WTC11 (cell line): Measurements from ENCODE around the gene RUFY3. TPM values are rescaled to one million over a fixed set of nuclear protein-coding genes. Genes with fewer than 3 reads are reported as not detected.

Experiments used
- ATAC-seq: fragments of 200-7000 bp; cut with Tn5 transposase; 2 replicates; pipeline ENCODE4 v1.10.0; 2021; ENCODE audit warnings: mild to moderate bottlenecking, moderate library complexity
- CTCF ChIA-PET: fragments of 300-600 bp; sonication (Branson Sonifier 250); formaldehyde crosslinking; loops from one replicate; lab custom pipeline; 2021; ENCODE audit warnings: antibody characterized with exemption; lab: Charles Lee
- POLR2A ChIA-PET: fragments of 350-600 bp; sonication (Branson Sonifier 250); formaldehyde crosslinking; loops from one replicate; lab custom pipeline; 2021; ENCODE audit warnings: antibody characterized with exemption; lab: Charles Lee
- DNase-seq: peaks from one replicate; pipeline ENCODE4 v3.0.0; 2021; ENCODE audit warnings: low spot score
- H3K27ac Mint-ChIP-seq: 2 replicates; pipeline ENCODE4 v1.8.0; 2021; ENCODE audit warnings: mixed read lengths
- H3K27me3 Mint-ChIP-seq: 2 replicates; pipeline ENCODE4 v1.8.0; 2021; ENCODE audit warnings: low read depth, mild to moderate bottlenecking, moderate library complexity, mixed read lengths
- H3K36me3 Mint-ChIP-seq: 2 replicates; pipeline ENCODE4 v1.8.0; 2021; ENCODE audit warnings: mixed read lengths
- H3K4me1 Mint-ChIP-seq: 2 replicates; pipeline ENCODE4 v1.8.0; 2022; ENCODE audit warnings: mixed read lengths
- H3K4me3 Mint-ChIP-seq: 2 replicates; pipeline ENCODE4 v1.8.0; 2021; ENCODE audit warnings: mild to moderate bottlenecking, moderate library complexity, mixed read lengths
- H3K9me3 Mint-ChIP-seq: 2 replicates; pipeline ENCODE4 v1.8.0; 2021; ENCODE audit warnings: mixed read lengths
- ATF3 ChIP-seq: sonication (generic); formaldehyde crosslinking; conservative IDR thresholded peaks from 2 replicates; pipeline ENCODE4 v1.8.1; 2022; ENCODE audit warnings: mild to moderate bottlenecking, missing genetic modification reagents
- ERG ChIP-seq: fragments of 250-450 bp; sonication (Bioruptor Pico); IDR thresholded peaks from 2 replicates; pipeline ENCODE4 v1.8.0; 2021; ENCODE audit warnings: mild to moderate bottlenecking
- GRHL2 ChIP-seq: fragments of 250-450 bp; sonication (Bioruptor Pico); IDR thresholded peaks from 2 replicates; pipeline ENCODE4 v1.8.0; 2022; ENCODE audit warnings: mild to moderate bottlenecking, moderate library complexity; ENCODE audit not compliant: insufficient replicate concordance, severe bottlenecking
- NR1H2 ChIP-seq: sonication (generic); formaldehyde crosslinking; IDR thresholded peaks from 2 replicates; pipeline ENCODE4 v1.9.0; 2021; ENCODE audit warnings: mild to moderate bottlenecking, moderate library complexity, missing genetic modification reagents
- RORB ChIP-seq: fragments of 250-450 bp; sonication (Bioruptor Pico); IDR thresholded peaks from 2 replicates; pipeline ENCODE4 v1.9.0; 2021; ENCODE audit warnings: mild to moderate bottlenecking
- SP1 ChIP-seq: sonication (generic); formaldehyde crosslinking; conservative IDR thresholded peaks from 2 replicates; pipeline ENCODE4 v1.8.1; 2022; ENCODE audit warnings: missing genetic modification reagents
- TEAD1 ChIP-seq: sonication (generic); formaldehyde crosslinking; IDR thresholded peaks from 2 replicates; pipeline ENCODE4 v1.8.0; 2022; ENCODE audit warnings: mild to moderate bottlenecking, missing genetic modification reagents
- USF1 ChIP-seq: sonication (generic); formaldehyde crosslinking; IDR thresholded peaks from 2 replicates; pipeline ENCODE4 v1.8.0; 2022; ENCODE audit warnings: mild to moderate bottlenecking, missing genetic modification reagents
- ZNF138 ChIP-seq: sonication (generic); formaldehyde crosslinking; conservative IDR thresholded peaks from 2 replicates; pipeline ENCODE4 v1.8.1; 2022; ENCODE audit warnings: mild to moderate bottlenecking, moderate library complexity, missing genetic modification reagents
- ZNF281 ChIP-seq: sonication (generic); formaldehyde crosslinking; IDR thresholded peaks from 2 replicates; pipeline ENCODE4 v1.8.0; 2023; ENCODE audit warnings: mild to moderate bottlenecking, missing genetic modification reagents
- ZNF425 ChIP-seq: fragments of 250-450 bp; sonication (Bioruptor Pico); conservative IDR thresholded peaks from 2 replicates; pipeline ENCODE4 v1.9.0; 2021; ENCODE audit warnings: mild to moderate bottlenecking
- total RNA-seq: library from RNA; stranded (reverse); gene quantifications from 3 replicates; pipeline ENCODE4 v1.2.3, GENCODE V29; 2021

The RUFY3 gene
- total RNA-seq, 1 experiment from 2014 or later: 49.0 TPM

- ChIA-PET POLR2A (no interaction called here), CTCF (no interaction called here)
- H3K27ac Mint-ChIP-seq: no peak overlapping the region
- no peaks in the 10 kb centered on the region for H3K9me3 Mint-ChIP-seq
- H3K4me1 Mint-ChIP-seq: no peaks in the 10 kb centered on the region
- H3K36me3 Mint-ChIP-seq: peaks cover 24% of the 10 kb centered on the region
- H3K4me3 Mint-ChIP-seq: no peak overlapping the region
- ATAC-seq: no peak
- TF ChIP-seq ZNF425 (no peak), ERG (no peak), NR1H2 (CRISPR knock-in tag) (no peak)
- TF ChIP-seq, all 79 proteins: peak for 0
- DNase-seq: no peak
- H3K27me3 Mint-ChIP-seq: no peaks in the 10 kb centered on the region
These were observed 71.9 kb downstream of the RUFY3 start for GRCh38 chr4:70793626-70794025.

- CTCF ChIA-PET: no interaction called here
These were observed 79.6 kb downstream of the RUFY3 start for GRCh38 chr4:70801265-70801809.

GRCh38 chr4:70802928-70803580 lies 81.3 kb downstream of the RUFY3 start:
- POLR2A ChIA-PET: no interaction called here
- Mint-ChIP-seq H3K27me3 (no peaks in the 10 kb centered on the region), H3K27ac (peak overlapping the region; percentile 18), H3K4me3 (no peak overlapping the region), H3K9me3 (no peaks in the 10 kb centered on the region), H3K36me3 (peaks cover 2% of the 10 kb centered on the region), H3K4me1 (peaks cover 5% of the 10 kb centered on the region)
- ATAC-seq (no peak), DNase-seq (no peak)
- CTCF ChIA-PET: interaction anchor here (0.6 to 2.3 kb wide), 2 partner anchors 27 to 207 kb away, joined by 3 to 9 read pairs; no protein-coding TSS in a partner anchor
- TF ChIP-seq SP1 (CRISPR knock-in tag) (no peak), USF1 (CRISPR knock-in tag) (no peak), ZNF281 (CRISPR knock-in tag) (no peak), ERG (no peak), ZNF138 (CRISPR knock-in tag) (no peak), GRHL2 (CRISPR knock-in tag) (no peak), ATF3 (CRISPR knock-in tag) (no peak), NR1H2 (CRISPR knock-in tag) (no peak)

More at GRCh38 chr4:70801265-70801809, 79.6 kb downstream of the RUFY3 start:
- Mint-ChIP-seq H3K9me3 (no peaks in the 10 kb centered on the region), H3K4me3 (no peak overlapping the region), H3K27me3 (no peaks in the 10 kb centered on the region), H3K4me1 (peaks cover 5% of the 10 kb centered on the region), H3K27ac (no peak overlapping the region), H3K36me3 (peaks cover 11% of the 10 kb centered on the region)
- DNase-seq: no peak
- TF ChIP-seq RORB (CRISPR knock-in tag): no peak
- TF ChIP-seq TEAD1 (CRISPR knock-in tag): no peak
- TF ChIP-seq ZNF281 (CRISPR knock-in tag): no peak
- no peak for TF ChIP-seq ERG
- ATAC-seq: no peak
- POLR2A ChIA-PET: no interaction called here
